ENCODE results near the gene ZFYVE21. TPM values are rescaled to one million over a fixed set of nuclear protein-coding genes. Genes with fewer than 3 reads are reported as not detected.
A peak's percentile ranks its signal among the peaks of the same experiment; 100 is the strongest.

ZFYVE21 gene
- total RNA-seq, 6 experiments from 2014 or later, result 40.9 to 47.7 (median 42.1) TPM

- no peak for DNase-seq
- no peak overlapping the region for H3K27ac Mint-ChIP-seq
These were observed 28.1 kb downstream of the ZFYVE21 start for GRCh38 chr14:103743691-103744090.

GRCh38 chr14:103744621-103745395 lies 29.2 kb downstream of the ZFYVE21 start:
- Mint-ChIP-seq H3K36me3 (ENCODE audit: low read depth) (peaks cover 2% of the 10 kb centered on the region; the same call in 1 of the 2 replicates), H3K27me3 (ENCODE audit: insufficient read depth) (no peaks in the 10 kb centered on the region), H3K9me3 (no peaks in the 10 kb centered on the region), H3K4me3 (no peak overlapping the region), H3K27ac (no peak overlapping the region), H3K4me1 (ENCODE audit: low read depth) (peaks cover 30% of the 10 kb centered on the region)
- DNase-seq, result no peak
- no peak for TF ChIP-seq CTCF (IDR thresholded peaks at IDR 0.05)

More at GRCh38 chr14:103743691-103744090, 28.1 kb downstream of the ZFYVE21 start:
- H3K4me3 Mint-ChIP-seq, result no peak overlapping the region
- H3K36me3 Mint-ChIP-seq (ENCODE audit: low read depth), result peaks cover 5% of the 10 kb centered on the region; the same call in 1 of the 2 replicates
- TF ChIP-seq CTCF (IDR thresholded peaks at IDR 0.05), result no peak
- 0 out of 2 replicates have a peak, but pooled peaks cover under 1% of the 10 kb centered on the region for H3K27me3 Mint-ChIP-seq (ENCODE audit: insufficient read depth)
- H3K9me3 Mint-ChIP-seq, result no peaks in the 10 kb centered on the region
- H3K4me1 Mint-ChIP-seq (ENCODE audit: low read depth), result peaks cover 23% of the 10 kb centered on the region

- no peak overlapping the region for H3K27ac Mint-ChIP-seq
- H3K4me1 Mint-ChIP-seq (ENCODE audit: low read depth), result peaks cover 30% of the 10 kb centered on the region
- H3K4me3 Mint-ChIP-seq, result no peak overlapping the region
- H3K36me3 Mint-ChIP-seq (ENCODE audit: low read depth), result no peaks in the 10 kb centered on the region
- H3K27me3 Mint-ChIP-seq (ENCODE audit: insufficient read depth), result no peaks in the 10 kb centered on the region
- no peak for DNase-seq
- no peak for TF ChIP-seq CTCF (IDR thresholded peaks at IDR 0.05)
- H3K9me3 Mint-ChIP-seq, result no peaks in the 10 kb centered on the region
These were observed 29.8 kb downstream of the ZFYVE21 start for GRCh38 chr14:103745424-103745823.

- Mint-ChIP-seq H3K9me3 (no peaks in the 10 kb centered on the region), H3K4me1 (ENCODE audit: low read depth) (peaks cover 19% of the 10 kb centered on the region), H3K4me3 (no peak overlapping the region), H3K27me3 (ENCODE audit: insufficient read depth) (no peaks in the 10 kb centered on the region), H3K36me3 (ENCODE audit: low read depth) (no peaks in the 10 kb centered on the region), H3K27ac (no peak overlapping the region)
- DNase-seq, result peak; percentile 36
- no peak for TF ChIP-seq CTCF (IDR thresholded peaks at IDR 0.05)
These were observed 31.1 kb downstream of the ZFYVE21 start for GRCh38 chr14:103746701-103747100.

GRCh38 chr14:103748534-103748857 lies 32.9 kb downstream of the ZFYVE21 start:
- Mint-ChIP-seq H3K27me3 (ENCODE audit: insufficient read depth) (no peaks in the 10 kb centered on the region), H3K4me1 (ENCODE audit: low read depth) (peaks cover 17% of the 10 kb centered on the region), H3K36me3 (ENCODE audit: low read depth) (no peaks in the 10 kb centered on the region), H3K9me3 (no peaks in the 10 kb centered on the region), H3K4me3 (no peak overlapping the region), H3K27ac (no peak overlapping the region)
- no peak for TF ChIP-seq CTCF (IDR thresholded peaks at IDR 0.05)
- DNase-seq, result no peak

All from HFFc6 (cell line).